NCI-H2107 treated with DMSO at 0.1 percent for 48 hours (cell line): Measurements from ENCODE around the gene FCHO1.

Source experiments
- DNase-seq: peaks from one replicate; lab custom pipeline; 2025; ENCODE audit not compliant: unreplicated experiment; lab: John Stamatoyannopoulos, UW

FCHO1 gene

GRCh38 chr19:17733127-17733526 lies 18.1 kb upstream of the FCHO1 start:
- DNase-seq: no peak

- DNase-seq: no peak
These were observed 17.1 kb upstream of the FCHO1 start for GRCh38 chr19:17734146-17734545.

GRCh38 chr19:17735410-17735809 lies 15.9 kb upstream of the FCHO1 start:
- DNase-seq: no peak

GRCh38 chr19:17737690-17738153 lies 13.6 kb upstream of the FCHO1 start:
- DNase-seq: no peak

DNA sequence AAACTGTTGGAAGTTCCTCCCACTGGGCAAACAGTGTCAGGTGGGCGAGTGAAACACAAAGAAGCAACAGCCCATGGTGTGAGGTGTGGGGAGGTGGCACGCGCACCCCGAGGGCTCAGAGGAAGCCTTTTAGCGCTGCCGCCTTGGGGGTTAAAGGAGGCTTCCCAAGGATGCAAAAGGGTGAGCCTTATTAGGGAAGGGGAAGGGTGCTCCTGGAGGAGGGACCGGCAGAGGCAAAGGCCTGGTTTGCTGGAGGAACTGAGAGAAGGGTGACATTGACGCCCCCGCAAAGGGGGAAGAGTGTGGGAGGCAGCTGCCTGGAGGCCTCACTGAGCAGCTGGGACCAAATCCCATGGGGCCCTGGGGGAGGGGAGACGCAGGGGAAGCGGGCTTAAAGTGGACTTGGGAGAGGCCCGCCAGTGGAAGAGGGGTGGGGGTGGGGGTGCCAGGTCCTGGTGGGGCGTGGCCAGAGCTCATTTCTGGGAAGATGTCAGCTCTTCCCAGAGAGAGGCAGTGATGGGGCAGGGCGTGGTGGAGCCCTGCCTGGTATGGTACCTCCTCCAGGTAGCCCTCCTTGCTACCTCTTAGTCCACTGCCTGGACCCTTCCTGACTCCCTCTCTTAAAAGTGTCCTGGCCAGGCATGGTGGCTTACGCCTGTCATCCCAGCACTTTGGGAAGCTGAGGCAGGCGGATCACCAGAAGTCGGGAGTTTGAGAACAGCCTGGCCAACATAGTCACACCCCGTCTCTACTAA lies 12.0 kb upstream of the FCHO1 start:
- peak; percentile 52 for DNase-seq

DNA sequence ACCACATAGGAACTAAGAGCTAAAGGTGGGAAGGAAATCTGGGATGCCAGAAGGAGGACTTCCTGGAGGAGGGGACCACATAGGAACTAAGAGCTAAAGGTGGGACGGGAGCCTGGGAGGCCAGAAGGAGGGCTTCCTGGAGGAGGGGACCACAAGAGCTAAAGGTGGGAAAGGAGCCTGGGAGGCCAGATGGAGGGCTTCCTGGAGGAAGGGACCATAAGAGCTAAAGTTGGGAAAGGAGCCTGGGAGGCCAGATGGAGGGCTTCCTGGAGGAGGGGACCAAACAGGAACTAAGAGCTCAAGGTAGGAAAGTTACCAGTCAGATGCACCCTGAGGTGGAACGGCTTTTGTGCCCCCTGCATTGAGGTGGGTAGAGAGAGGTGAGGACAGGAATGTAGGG lies 9.8 kb upstream of the FCHO1 start:
- no peak for DNase-seq

GRCh38 chr19:17743874-17744580 lies 7.2 kb upstream of the FCHO1 start:
- DNase-seq: no peak

GRCh38 chr19:17747205-17748098 lies 3.8 kb upstream of the FCHO1 start:
- DNase-seq: peak; percentile 86

- DNase-seq: no peak
These were observed 2.2 kb upstream of the FCHO1 start for GRCh38 chr19:17748884-17749638.

GRCh38 chr19:17749912-17750317 lies 1.4 kb upstream of the FCHO1 start:
- no peak for DNase-seq

DNA sequence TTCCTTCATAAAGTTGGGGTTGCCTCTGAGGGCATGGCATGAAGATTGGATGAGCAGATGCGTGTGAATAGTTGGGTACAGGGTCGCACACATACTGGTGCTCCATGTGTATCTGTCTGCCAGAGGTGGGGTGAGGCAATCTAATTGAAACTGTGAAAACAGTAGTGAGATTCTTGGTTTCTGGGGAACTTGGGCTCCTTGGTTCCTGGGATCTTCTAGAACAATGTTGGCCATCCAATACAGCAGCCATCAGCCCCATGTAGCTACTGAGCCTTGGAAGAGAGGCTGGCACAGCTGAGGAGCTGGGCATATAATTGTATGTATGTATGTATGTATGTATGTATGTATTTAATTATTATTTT lies 616 bp downstream of the FCHO1 start:
- no peak for DNase-seq

DNA sequence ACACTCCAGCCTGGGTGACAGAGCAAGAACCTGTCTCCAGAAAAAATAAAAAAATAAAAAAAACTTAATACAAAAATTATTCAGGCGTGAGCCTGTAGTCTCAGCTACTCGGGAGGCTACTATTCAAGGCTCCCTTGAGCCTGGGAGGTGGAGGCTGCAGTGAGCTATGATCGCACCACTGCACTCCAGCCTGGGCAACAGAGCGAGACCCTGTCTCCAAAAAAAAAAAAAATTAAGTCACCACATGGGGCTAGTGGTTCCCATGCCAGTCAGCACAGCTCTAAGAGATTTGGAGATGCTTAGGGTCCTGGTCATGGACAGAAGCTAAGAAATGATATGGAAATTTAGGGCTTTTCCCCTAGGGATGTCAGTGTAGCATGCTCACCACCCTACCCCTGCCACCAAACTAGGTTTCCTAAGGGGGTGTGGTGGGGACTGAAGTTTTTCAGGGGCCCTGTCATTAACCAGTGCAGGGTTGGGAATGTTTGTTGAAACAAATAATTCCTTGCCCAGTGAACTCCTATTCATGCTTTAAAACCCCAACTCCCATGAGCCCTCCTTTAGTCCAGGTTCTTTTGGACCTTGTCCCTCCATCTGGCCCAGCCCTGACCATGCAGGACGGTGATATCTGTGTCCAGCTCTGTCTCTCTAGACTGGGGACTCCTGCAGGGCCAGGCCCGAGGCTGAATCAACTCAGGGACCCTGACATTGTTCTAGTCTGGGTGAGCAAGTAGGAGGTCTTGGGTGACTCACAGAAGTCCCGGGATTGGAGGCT lies 1.8 kb downstream of the FCHO1 start:
- DNase-seq: no peak

GRCh38 chr19:17753976-17754375 lies 2.7 kb downstream of the FCHO1 start:
- DNase-seq: no peak

DNA sequence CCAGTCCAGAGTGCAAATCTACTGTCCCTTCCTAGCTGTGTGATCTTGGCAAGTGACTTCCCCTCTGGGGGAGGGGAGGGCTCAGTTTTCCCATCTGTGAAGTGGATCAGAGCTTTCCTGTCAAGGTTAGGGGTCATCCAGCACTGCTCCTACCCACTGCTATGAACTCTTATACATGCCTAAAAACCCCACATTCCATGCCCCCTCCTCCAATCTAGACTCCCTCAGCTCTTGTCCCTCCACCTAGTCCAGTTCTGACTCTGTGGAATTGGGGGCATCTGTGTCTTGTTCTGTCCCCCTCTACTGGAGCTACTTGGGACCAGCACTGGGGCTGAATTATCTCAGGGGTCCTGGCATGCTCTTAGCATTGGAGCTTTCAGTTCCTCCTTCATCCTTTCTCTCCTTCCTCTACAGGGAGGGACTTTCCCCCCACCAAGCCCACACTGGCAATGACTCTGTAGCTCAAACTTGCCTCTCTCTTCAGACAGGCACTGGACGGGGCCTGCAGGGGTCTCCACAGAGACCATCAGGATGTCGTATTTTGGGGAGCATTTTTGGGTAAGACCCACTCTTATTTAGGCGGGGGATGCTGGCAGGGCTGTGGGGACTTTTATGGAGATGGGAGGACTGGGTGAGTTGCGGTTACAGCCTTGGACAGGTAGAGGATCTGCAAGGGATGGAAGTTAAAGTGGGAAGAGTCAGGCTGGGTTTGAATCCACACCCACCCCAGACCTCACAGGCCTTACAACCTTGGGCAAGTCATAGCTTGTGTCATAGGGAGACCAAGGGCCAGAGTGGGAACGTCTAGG lies 3.6 kb downstream of the FCHO1 start:
- DNase-seq: no peak

DNA sequence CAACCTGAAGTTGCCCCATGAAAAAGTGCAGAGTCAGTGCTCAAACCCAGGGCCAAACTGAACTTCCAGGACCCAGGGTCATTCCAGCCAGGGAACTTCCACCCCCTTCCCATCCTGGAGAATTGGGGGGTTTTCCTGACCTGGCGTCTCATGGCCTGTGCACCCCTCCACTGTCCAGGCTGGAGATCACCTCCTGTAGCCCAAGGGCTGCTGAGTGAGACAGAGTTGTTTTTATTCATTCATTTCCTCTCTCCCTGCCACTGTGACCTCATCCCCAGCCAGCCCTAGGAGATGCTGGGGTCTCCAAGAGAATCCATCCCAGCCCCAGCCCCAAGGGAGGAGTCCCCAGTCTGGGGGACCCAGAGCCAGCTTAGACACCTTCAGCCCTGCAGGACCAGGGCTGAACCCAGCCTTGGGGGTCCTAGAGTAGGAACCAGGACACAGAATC lies 4.2 kb downstream of the FCHO1 start:
- no peak for DNase-seq

DNA sequence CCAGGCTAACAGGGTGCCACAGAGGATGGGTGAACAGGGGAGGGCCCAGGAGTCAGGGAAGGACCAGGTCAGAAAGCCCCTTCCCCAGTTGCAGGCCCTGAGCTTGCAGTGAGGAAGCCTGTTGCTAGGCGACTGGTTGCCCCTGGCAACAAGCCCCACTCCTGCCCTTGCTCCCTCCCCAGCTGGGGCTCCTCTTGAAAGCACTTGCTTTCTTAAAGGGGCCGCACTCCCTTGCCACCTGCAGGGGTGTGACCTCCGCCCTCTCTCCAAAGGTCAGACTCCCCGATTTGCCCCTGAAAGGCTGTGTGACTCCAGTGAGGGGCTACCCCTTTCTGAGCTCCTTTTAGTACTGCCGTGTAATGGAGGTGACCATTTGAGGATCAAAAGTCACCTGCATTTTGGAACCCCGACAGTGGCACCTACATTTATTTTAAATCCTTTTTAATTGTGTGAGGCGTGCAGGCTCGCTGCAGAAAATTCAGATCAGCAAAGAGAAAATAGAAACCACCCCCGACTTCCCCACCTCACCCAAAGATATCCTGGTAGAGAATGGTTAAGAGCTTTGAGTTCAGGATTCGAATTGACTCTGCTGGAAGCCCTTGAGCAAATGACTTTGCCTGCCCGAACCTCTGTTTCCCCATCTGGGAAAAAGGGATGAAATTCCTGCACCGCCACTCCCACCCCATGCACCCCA lies 4.8 kb downstream of the FCHO1 start:
- no peak for DNase-seq

- no peak for DNase-seq
These were observed 5.8 kb downstream of the FCHO1 start for GRCh38 chr19:17757125-17757524.

GRCh38 chr19:17758515-17758914 lies 7.2 kb downstream of the FCHO1 start:
- DNase-seq: no peak

- no peak for DNase-seq
These were observed 9.9 kb downstream of the FCHO1 start for GRCh38 chr19:17761148-17761547.
